HEK293 (cell line): ENCODE measurements around the gene CD44.

Experiments
- ZBTB1 ChIP-seq: fragments of 450-650 bp; formaldehyde crosslinking; IDR thresholded peaks from 2 replicates; pipeline ENCODE4 v1.5.1; 2016; ENCODE audit warnings: missing biosample characterization, missing genetic modification characterization
- ZBTB11 ChIP-seq: fragments of 450-650 bp; formaldehyde crosslinking; conservative IDR thresholded peaks from 2 replicates; pipeline ENCODE4 v1.5.1; 2016; ENCODE audit warnings: low read depth, missing biosample characterization, missing genetic modification characterization
- ZNF112 ChIP-seq: fragments of 450-650 bp; formaldehyde crosslinking; IDR thresholded peaks from 2 replicates; pipeline ENCODE4 v1.5.0; 2017; ENCODE audit warnings: missing biosample characterization, missing genetic modification characterization
- ZNF202 ChIP-seq: fragments of 450-650 bp; formaldehyde crosslinking; IDR thresholded peaks from 2 replicates; pipeline ENCODE4 v1.5.1; 2016; ENCODE audit warnings: missing biosample characterization, missing genetic modification characterization, borderline replicate concordance
- ZNF558 ChIP-seq: fragments of 450-650 bp; formaldehyde crosslinking; IDR thresholded peaks from 2 replicates; pipeline ENCODE4 v1.5.1; 2016; ENCODE audit warnings: missing biosample characterization, missing genetic modification characterization
- ZNF626 ChIP-seq: fragments of 450-650 bp; sonication (Bioruptor Pico); formaldehyde crosslinking; IDR thresholded peaks from 2 replicates; pipeline ENCODE4 v1.5.1; 2018; ENCODE audit warnings: missing biosample characterization, missing genetic modification characterization, inconsistent platforms
- TF ChIP-seq, protein P1 (sequence below): fragments of 450-650 bp; formaldehyde crosslinking; IDR thresholded peaks from 2 replicates; pipeline ENCODE4 v1.5.1; 2016; ENCODE audit warnings: missing biosample characterization, missing genetic modification characterization
- TF ChIP-seq, protein P2 (sequence below): fragments of 450-650 bp; formaldehyde crosslinking; IDR thresholded peaks from 2 replicates; pipeline ENCODE4 v1.5.1; 2016; ENCODE audit warnings: missing biosample characterization, missing genetic modification characterization
- TF ChIP-seq, protein P3 (sequence below): fragments of 450-650 bp; formaldehyde crosslinking; IDR thresholded peaks from 2 replicates; pipeline ENCODE4 v1.5.1; 2016; ENCODE audit warnings: missing biosample characterization, missing genetic modification characterization
- TF ChIP-seq, protein P4 (sequence below): fragments of 450-650 bp; IDR thresholded peaks from 2 replicates; pipeline ENCODE4 v1.5.1; 2018; ENCODE audit warnings: missing biosample characterization, missing genetic modification characterization

GRCh38 chr11:35165423-35166368 lies 26.7 kb downstream of the CD44 start:
- TF ChIP-seq, protein P1, sequence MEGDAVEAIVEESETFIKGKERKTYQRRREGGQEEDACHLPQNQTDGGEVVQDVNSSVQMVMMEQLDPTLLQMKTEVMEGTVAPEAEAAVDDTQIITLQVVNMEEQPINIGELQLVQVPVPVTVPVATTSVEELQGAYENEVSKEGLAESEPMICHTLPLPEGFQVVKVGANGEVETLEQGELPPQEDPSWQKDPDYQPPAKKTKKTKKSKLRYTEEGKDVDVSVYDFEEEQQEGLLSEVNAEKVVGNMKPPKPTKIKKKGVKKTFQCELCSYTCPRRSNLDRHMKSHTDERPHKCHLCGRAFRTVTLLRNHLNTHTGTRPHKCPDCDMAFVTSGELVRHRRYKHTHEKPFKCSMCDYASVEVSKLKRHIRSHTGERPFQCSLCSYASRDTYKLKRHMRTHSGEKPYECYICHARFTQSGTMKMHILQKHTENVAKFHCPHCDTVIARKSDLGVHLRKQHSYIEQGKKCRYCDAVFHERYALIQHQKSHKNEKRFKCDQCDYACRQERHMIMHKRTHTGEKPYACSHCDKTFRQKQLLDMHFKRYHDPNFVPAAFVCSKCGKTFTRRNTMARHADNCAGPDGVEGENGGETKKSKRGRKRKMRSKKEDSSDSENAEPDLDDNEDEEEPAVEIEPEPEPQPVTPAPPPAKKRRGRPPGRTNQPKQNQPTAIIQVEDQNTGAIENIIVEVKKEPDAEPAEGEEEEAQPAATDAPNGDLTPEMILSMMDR (tag by site-specific recombination) = no peak
- TF ChIP-seq, protein P2, sequence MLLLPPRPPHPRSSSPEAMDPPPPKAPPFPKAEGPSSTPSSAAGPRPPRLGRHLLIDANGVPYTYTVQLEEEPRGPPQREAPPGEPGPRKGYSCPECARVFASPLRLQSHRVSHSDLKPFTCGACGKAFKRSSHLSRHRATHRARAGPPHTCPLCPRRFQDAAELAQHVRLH (tag by site-specific recombination) = no peak
- TF ChIP-seq, protein P3, sequence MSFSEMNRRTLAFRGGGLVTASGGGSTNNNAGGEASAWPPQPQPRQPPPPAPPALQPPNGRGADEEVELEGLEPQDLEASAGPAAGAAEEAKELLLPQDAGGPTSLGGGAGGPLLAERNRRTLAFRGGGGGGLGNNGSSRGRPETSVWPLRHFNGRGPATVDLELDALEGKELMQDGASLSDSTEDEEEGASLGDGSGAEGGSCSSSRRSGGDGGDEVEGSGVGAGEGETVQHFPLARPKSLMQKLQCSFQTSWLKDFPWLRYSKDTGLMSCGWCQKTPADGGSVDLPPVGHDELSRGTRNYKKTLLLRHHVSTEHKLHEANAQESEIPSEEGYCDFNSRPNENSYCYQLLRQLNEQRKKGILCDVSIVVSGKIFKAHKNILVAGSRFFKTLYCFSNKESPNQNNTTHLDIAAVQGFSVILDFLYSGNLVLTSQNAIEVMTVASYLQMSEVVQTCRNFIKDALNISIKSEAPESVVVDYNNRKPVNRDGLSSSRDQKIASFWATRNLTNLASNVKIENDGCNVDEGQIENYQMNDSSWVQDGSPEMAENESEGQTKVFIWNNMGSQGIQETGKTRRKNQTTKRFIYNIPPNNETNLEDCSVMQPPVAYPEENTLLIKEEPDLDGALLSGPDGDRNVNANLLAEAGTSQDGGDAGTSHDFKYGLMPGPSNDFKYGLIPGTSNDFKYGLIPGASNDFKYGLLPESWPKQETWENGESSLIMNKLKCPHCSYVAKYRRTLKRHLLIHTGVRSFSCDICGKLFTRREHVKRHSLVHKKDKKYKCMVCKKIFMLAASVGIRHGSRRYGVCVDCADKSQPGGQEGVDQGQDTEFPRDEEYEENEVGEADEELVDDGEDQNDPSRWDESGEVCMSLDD (tag by site-specific recombination) = no peak
- TF ChIP-seq, protein P4, sequence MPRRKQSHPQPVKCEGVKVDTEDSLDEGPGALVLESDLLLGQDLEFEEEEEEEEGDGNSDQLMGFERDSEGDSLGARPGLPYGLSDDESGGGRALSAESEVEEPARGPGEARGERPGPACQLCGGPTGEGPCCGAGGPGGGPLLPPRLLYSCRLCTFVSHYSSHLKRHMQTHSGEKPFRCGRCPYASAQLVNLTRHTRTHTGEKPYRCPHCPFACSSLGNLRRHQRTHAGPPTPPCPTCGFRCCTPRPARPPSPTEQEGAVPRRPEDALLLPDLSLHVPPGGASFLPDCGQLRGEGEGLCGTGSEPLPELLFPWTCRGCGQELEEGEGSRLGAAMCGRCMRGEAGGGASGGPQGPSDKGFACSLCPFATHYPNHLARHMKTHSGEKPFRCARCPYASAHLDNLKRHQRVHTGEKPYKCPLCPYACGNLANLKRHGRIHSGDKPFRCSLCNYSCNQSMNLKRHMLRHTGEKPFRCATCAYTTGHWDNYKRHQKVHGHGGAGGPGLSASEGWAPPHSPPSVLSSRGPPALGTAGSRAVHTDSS = no peak
- TF ChIP-seq ZBTB1 (no peak), ZNF626 (tag by site-specific recombination) (no peak), ZNF202 (tag by site-specific recombination) (no peak), ZNF112 (no peak), ZBTB11 (tag by site-specific recombination) (no peak), ZNF558 (tag by site-specific recombination) (no peak)
